Measurements from ENCODE around the gene PAFAH1B2.
"Not testable (repeated sequence)": the region's sequence is repeated elsewhere in the genome, so short reads cannot be mapped to it uniquely, and the experiment has no call there.

PAFAH1B2 gene

DNA sequence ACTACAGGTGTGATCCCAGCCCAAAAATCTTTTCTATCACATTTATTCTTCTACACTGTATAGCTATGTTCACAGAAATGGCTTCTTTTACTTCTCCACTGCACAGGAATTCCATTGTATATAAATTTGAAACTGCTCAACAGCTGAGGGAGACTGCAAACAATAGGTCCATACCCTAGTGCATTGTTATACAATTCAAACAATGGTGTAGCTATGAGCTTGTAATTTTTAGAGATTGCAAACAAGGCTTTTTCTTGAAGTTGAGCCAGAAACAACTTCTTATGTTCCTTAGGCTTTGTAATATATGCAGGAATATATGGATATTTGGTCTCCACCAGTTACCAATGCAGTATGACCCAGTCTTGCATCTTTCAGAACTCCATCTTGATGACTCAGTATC, 26.4 kb upstream of the PAFAH1B2 start:
- H3K4me3 ChIP-seq (ENCODE audit: low read depth, low read length) = no peak overlapping the region
- TF ChIP-seq, protein P1, sequence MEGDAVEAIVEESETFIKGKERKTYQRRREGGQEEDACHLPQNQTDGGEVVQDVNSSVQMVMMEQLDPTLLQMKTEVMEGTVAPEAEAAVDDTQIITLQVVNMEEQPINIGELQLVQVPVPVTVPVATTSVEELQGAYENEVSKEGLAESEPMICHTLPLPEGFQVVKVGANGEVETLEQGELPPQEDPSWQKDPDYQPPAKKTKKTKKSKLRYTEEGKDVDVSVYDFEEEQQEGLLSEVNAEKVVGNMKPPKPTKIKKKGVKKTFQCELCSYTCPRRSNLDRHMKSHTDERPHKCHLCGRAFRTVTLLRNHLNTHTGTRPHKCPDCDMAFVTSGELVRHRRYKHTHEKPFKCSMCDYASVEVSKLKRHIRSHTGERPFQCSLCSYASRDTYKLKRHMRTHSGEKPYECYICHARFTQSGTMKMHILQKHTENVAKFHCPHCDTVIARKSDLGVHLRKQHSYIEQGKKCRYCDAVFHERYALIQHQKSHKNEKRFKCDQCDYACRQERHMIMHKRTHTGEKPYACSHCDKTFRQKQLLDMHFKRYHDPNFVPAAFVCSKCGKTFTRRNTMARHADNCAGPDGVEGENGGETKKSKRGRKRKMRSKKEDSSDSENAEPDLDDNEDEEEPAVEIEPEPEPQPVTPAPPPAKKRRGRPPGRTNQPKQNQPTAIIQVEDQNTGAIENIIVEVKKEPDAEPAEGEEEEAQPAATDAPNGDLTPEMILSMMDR (IDR thresholded peaks at IDR 0.05; ENCODE audit: low read depth, low read length) = no peak

DNA sequence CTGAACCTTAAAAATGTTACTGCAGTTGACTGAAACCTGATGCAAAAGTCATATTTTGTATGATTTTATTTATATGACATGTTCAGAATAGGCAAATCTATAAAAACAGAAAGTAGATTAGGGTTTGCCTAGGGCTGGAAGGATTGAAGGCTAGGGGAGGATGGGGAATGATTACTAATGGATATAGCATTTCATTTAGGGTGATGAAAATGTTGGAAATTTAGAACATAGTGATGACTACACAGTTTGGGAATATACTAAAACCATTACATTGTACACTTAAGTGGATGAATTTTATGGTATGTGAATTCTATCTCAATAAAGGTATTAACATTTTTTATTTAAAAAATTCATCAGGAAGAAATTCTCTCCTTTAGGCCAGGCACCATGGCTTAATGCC, 22.9 kb upstream of the PAFAH1B2 start:
- TF ChIP-seq, protein P1 (IDR thresholded peaks at IDR 0.05; ENCODE audit: low read depth, low read length) = no peak
- H3K4me3 ChIP-seq (ENCODE audit: low read depth, low read length) = no peak overlapping the region

DNA sequence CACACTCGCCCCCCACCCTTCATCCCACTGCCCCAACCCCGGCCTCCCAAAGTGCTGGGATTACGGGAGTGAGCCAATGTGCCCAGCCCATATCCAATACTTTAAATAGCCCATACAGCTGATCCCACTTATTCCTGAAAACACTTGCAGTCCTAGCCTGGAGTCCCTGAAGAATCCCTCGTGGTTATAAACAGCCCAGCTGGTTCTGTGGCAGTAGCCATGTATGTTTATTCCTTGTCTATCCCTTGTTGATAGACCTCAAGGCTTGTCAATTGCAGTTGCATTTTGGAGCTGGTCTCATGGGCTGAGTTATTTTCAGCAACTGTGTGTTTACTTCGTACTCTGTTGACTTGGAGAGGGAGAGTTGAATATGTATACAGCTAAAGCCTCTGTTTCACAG, 21.5 kb upstream of the PAFAH1B2 start:
- H3K4me3 ChIP-seq (ENCODE audit: low read depth, low read length) = no peak overlapping the region
- TF ChIP-seq, protein P1 (IDR thresholded peaks at IDR 0.05; ENCODE audit: low read depth, low read length) = no peak

DNA sequence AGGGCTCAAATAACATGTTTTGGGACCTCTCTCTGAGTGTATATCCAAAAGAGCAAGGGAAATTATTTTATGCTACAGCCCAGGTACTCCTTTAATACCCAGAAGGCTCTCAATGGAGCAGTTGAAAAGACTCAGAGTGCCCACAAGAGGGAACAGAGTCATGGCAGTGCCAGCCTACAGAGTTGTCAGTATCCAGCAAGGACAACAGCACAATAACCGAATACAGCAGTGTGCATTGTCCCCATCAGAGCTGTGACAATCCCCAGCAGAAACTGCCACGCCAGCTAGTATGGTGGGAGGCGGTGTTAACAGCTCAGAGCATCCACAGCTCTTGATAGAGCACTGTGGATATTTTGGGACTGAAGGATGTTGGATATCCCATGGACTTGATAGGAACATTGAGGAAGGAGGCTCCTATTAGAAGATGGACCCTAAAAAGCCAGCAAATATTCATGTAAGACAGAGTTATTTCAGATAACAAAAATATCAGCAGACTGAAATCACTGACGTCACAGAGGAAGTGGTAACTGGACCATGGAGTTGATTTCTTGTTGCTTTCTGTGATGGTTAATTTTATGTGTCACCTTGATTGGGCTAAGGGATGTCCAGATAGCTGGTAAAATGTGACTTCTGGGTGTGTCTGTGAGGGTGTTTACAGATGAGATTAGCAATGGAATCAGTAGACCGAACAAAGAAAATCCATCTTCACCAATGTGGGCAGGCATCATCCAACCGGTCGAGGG, 17.7 kb upstream of the PAFAH1B2 start:
- TF ChIP-seq, protein P1 (IDR thresholded peaks at IDR 0.05; ENCODE audit: low read depth, low read length) = no peak
- no peak overlapping the region for H3K4me3 ChIP-seq (ENCODE audit: low read depth, low read length)

DNA sequence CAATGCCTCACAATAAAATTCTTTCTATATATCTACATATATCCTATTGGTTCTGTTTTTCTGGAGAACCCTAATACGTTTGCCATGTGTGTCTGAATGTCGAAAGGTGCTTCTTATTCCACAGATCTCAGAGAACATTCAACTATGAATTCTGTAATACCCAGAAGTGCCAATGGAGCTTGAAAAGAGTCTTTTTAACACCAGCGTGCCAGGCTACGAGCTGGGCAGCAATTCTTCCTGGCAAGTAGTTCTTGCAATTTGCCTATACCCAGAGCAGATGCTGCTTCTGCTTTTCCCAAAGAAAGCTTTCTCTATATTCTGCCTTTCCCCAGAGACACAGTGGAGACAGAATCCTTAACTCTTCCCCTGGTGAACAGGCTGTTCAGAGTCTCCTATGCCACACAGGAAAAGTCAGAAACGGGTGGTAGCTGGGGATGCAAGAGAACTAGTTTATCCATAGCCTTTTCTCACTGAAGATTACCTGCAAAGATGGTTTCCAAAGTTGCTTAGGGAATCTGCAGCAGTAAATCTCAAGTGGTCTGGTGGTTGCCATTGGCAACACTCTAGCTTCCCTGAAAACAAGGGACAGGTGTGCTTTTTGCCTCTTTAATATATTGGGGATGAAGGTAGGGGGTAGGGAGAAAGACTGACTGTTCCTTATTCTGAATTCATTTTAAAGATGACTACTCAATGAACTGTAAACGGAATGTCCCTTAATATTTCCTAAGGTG, 16.8 kb upstream of the PAFAH1B2 start:
- TF ChIP-seq, protein P1 (IDR thresholded peaks at IDR 0.05; ENCODE audit: low read depth, low read length) = no peak
- H3K4me3 ChIP-seq (ENCODE audit: low read depth, low read length) = no peak overlapping the region

DNA sequence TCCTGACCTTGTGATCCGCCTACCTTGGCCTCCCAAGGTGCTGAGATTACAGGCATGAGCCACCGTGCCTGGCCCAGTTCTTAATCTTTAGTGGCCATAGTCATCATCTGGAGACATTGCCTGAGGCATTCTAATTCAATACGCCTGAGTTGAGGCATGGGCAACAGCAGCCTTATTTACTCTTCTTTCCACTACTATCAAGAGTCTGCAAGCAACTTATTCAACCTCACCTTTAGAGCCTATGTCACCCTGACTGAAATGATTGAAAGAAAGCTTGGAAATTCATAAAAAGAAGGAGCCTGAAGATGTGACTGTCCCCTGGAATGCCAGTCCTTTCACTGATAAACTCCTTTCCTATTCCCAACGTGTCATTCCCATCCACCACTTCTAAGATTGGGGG, 15.8 kb upstream of the PAFAH1B2 start:
- TF ChIP-seq, protein P1 (IDR thresholded peaks at IDR 0.05; ENCODE audit: low read depth, low read length) = no peak
- H3K4me3 ChIP-seq (ENCODE audit: low read depth, low read length) = no peak overlapping the region

DNA sequence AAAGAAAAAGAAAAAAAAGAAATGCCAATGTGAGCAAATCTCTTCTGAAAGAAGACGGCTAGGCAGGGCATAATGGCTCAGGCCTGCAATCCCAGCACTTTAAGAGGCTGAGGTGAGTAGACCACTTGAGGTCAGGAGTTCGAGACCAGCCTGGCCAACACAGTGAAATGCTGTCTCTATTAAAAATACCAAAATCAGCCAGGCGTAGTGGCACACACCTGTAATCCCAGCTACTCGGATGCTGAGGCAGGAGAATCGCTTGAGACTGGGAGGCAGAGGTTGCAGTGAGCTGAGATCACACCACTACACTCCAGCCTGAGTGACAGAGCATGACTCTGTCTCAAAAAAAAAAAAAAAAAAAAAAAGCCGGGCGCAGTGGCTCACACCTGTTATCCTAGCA, 13.7 kb upstream of the PAFAH1B2 start:
- not testable (repeated sequence) for H3K4me3 ChIP-seq (ENCODE audit: low read depth, low read length)

Measured in WI38 (cell line).